ENCODE measurements around the gene FAF1. TPM values are rescaled to one million over a fixed set of nuclear protein-coding genes. Genes with fewer than 3 reads are reported as not detected.
A peak's percentile ranks its signal among the peaks of the same experiment; 100 is the strongest.
"Not testable (repeated sequence)": the region's sequence is repeated elsewhere in the genome, so short reads cannot be mapped to it uniquely, and the experiment has no call there.

FAF1 gene
- total RNA-seq, 1 donor from 2014 or later: 54.3 TPM

DNA sequence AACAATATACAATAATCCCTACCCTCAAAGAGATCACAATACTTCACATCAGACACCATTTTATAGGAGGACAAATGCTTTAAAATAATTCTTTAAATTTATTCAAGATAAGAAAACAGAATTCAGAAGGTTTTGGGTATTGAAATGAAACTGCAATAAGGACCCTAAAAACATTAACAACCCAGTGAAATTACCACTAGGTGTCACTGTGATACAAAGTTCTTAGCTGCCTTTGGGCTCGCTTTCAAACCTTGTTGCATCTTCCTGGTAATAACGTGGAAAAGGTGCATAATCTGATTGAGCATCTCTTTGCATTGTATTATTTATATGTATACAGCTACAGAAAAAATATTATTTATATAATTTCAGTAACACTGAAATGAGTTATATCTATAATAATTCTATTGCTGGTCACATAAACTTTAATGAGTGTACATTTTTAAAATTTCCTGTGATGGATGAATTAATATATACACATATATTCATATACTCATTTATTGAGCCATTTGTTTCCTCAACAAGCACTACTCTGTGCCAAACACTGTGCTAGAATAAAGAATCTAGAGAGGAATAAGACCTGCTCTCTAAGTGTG, 185.2 kb downstream of the FAF1 start:
- DNase-seq (ENCODE audit: low spot score): peak; percentile 11
- Mint-ChIP-seq H3K36me3 (ENCODE audit: low read depth, unreplicated experiment) (no peaks in the 10 kb centered on the region), H3K27me3 (ENCODE audit: unreplicated experiment) (no peaks in the 10 kb centered on the region), H3K27ac (ENCODE audit: unreplicated experiment) (no peak overlapping the region), H3K4me1 (ENCODE audit: unreplicated experiment) (peaks cover 3% of the 10 kb centered on the region), H3K4me3 (ENCODE audit: unreplicated experiment) (no peak overlapping the region), H3K9me3 (ENCODE audit: unreplicated experiment) (no peaks in the 10 kb centered on the region)
- TF ChIP-seq, protein P1, sequence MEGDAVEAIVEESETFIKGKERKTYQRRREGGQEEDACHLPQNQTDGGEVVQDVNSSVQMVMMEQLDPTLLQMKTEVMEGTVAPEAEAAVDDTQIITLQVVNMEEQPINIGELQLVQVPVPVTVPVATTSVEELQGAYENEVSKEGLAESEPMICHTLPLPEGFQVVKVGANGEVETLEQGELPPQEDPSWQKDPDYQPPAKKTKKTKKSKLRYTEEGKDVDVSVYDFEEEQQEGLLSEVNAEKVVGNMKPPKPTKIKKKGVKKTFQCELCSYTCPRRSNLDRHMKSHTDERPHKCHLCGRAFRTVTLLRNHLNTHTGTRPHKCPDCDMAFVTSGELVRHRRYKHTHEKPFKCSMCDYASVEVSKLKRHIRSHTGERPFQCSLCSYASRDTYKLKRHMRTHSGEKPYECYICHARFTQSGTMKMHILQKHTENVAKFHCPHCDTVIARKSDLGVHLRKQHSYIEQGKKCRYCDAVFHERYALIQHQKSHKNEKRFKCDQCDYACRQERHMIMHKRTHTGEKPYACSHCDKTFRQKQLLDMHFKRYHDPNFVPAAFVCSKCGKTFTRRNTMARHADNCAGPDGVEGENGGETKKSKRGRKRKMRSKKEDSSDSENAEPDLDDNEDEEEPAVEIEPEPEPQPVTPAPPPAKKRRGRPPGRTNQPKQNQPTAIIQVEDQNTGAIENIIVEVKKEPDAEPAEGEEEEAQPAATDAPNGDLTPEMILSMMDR (IDR thresholded peaks at IDR 0.05; ENCODE audit: unreplicated experiment): peak; percentile 75

DNA sequence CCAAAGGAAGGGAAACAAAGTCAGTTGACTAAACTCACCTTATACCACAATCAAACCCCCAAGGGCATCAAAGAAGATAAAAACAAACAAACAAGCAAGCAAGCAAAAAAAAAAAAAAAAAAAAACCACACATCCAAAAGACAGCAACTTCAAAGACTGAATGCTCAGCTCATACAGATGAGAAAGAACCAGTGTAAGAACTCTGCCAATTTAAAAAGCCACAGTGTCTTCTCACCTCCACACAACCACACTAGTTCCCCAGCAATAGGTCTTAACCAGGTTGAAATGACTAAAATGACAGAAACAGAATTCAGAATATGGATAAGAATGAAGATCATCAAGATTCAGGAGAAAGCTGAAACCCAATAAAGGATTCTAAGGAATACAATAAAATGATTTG, 193.4 kb downstream of the FAF1 start:
- no peak overlapping the region for H3K27ac Mint-ChIP-seq (ENCODE audit: unreplicated experiment)
- H3K27me3 Mint-ChIP-seq (ENCODE audit: unreplicated experiment): no peaks in the 10 kb centered on the region
- H3K9me3 Mint-ChIP-seq (ENCODE audit: unreplicated experiment): no peaks in the 10 kb centered on the region
- TF ChIP-seq, protein P1 (IDR thresholded peaks at IDR 0.05; ENCODE audit: unreplicated experiment): no peak
- DNase-seq (ENCODE audit: low spot score): no peak
- peaks cover 5% of the 10 kb centered on the region for H3K36me3 Mint-ChIP-seq (ENCODE audit: low read depth, unreplicated experiment)
- no peak overlapping the region for H3K4me3 Mint-ChIP-seq (ENCODE audit: unreplicated experiment)
- H3K4me1 Mint-ChIP-seq (ENCODE audit: unreplicated experiment): no peaks in the 10 kb centered on the region

DNA sequence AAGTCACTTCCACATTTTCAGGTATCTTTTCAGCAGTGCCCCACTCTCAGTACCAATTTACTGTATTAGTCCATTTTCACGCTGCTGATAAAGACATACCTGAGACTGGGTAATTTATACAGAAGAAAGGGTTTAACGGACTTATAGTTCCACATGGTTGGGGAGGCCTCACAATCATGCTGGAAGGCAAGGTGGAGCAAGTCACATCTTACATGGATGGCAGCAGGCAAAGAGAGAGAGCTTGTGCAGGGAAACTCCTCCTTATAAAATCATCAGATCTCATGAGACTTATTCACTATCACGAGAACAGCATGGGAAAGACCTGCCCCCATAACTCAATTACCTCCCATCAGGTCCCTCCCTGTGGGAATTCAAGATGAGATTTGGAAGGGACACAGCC, 203.5 kb downstream of the FAF1 start:
- H3K4me3 Mint-ChIP-seq (ENCODE audit: unreplicated experiment); H3K4me1 Mint-ChIP-seq (ENCODE audit: unreplicated experiment); DNase-seq (ENCODE audit: low spot score); H3K9me3 Mint-ChIP-seq (ENCODE audit: unreplicated experiment); H3K27ac Mint-ChIP-seq (ENCODE audit: unreplicated experiment); H3K27me3 Mint-ChIP-seq (ENCODE audit: unreplicated experiment): not testable (repeated sequence)
- peaks cover 18% of the 10 kb centered on the region for H3K36me3 Mint-ChIP-seq (ENCODE audit: low read depth, unreplicated experiment)

DNA sequence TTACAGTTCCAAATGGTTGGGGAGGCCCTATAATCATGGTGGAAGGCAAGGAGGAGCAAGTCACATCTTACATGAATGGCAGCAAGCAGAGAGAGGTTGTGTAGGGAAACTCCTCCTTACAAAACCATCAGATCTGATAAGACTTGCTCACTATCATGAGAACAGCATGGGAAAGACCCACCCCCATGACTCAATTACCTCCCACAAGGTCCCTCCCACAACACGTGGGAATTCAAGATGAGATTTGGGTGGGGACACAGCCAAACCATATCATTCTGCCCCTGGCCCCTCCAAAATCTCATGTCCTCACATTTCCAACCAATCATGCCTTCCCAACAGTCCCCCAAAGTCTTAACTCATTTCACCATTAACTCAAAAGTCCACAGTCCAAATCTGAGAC, 205.3 kb downstream of the FAF1 start:
- not testable (repeated sequence) for H3K27ac Mint-ChIP-seq (ENCODE audit: unreplicated experiment); H3K27me3 Mint-ChIP-seq (ENCODE audit: unreplicated experiment); H3K4me3 Mint-ChIP-seq (ENCODE audit: unreplicated experiment); H3K4me1 Mint-ChIP-seq (ENCODE audit: unreplicated experiment); H3K9me3 Mint-ChIP-seq (ENCODE audit: unreplicated experiment); DNase-seq (ENCODE audit: low spot score)
- H3K36me3 Mint-ChIP-seq (ENCODE audit: low read depth, unreplicated experiment): peaks cover 10% of the 10 kb centered on the region

DNA sequence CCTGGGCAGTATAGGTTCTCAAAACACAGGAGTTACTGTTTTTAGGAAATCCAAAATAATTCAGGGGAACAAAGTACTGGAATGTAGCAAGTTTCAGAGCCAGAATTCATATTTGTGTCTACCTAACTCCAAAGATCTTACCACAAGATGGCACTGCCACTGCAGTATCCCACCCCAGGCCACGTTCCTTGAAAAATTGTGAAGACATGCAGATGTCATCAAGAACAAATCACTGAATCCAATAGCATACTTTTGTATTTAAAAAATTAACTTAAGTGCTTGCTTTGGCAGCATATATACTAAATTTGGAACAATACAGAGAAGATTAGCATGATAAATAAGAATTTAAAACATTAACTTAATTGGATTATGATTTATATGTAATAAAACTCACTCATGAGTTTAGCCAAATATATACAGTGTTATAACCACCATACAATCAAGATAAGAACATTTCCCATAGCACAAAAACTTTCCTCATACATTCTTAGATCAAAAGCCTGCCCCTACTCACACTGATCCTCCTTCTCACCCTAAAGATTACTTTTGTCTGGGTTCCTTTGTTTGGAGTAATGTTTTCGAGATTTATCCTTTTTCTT, 209.9 kb downstream of the FAF1 start:
- H3K9me3 Mint-ChIP-seq (ENCODE audit: unreplicated experiment): no peaks in the 10 kb centered on the region
- peak; percentile 22 for DNase-seq (ENCODE audit: low spot score)
- TF ChIP-seq, protein P1 (IDR thresholded peaks at IDR 0.05; ENCODE audit: unreplicated experiment): no peak
- no peak overlapping the region for H3K4me3 Mint-ChIP-seq (ENCODE audit: unreplicated experiment)
- no peaks in the 10 kb centered on the region for H3K36me3 Mint-ChIP-seq (ENCODE audit: low read depth, unreplicated experiment)
- no peaks in the 10 kb centered on the region for H3K4me1 Mint-ChIP-seq (ENCODE audit: unreplicated experiment)
- no peak overlapping the region for H3K27ac Mint-ChIP-seq (ENCODE audit: unreplicated experiment)
- H3K27me3 Mint-ChIP-seq (ENCODE audit: unreplicated experiment): peaks cover 2% of the 10 kb centered on the region

DNA sequence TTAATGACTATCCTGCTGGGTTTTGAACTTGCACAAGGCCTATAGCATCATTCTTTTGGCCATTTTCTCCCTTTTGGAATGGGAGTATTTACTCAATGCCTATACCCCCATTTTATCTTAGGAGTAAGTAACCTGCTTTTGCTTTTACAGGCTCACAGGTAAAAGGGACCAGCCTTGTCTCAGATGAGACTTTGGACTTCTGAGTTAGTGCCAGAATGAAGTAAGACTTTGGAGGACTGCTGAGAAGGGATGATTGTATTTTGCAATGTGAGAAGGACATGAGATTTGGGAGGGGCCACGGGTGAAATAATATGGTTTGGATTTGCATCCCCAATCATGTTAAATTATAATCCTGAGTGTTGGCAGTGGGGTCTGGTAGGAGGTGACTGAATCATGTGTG, 212.7 kb downstream of the FAF1 start:
- Mint-ChIP-seq H3K27ac (ENCODE audit: unreplicated experiment) (no peak overlapping the region), H3K4me1 (ENCODE audit: unreplicated experiment) (no peaks in the 10 kb centered on the region)
- TF ChIP-seq, protein P1 (IDR thresholded peaks at IDR 0.05; ENCODE audit: unreplicated experiment): no peak

More for the DNA sequence above, 212.7 kb downstream of the FAF1 start:
- no peaks in the 10 kb centered on the region for H3K27me3 Mint-ChIP-seq (ENCODE audit: unreplicated experiment)
- no peak for DNase-seq (ENCODE audit: low spot score)
- H3K36me3 Mint-ChIP-seq (ENCODE audit: low read depth, unreplicated experiment): no peaks in the 10 kb centered on the region
- H3K9me3 Mint-ChIP-seq (ENCODE audit: unreplicated experiment): no peaks in the 10 kb centered on the region
- H3K4me3 Mint-ChIP-seq (ENCODE audit: unreplicated experiment): no peak overlapping the region

Data from endothelial cell (in vitro differentiated cells).